ENCODE data around the gene SNAI3.

SNAI3 gene

DNA sequence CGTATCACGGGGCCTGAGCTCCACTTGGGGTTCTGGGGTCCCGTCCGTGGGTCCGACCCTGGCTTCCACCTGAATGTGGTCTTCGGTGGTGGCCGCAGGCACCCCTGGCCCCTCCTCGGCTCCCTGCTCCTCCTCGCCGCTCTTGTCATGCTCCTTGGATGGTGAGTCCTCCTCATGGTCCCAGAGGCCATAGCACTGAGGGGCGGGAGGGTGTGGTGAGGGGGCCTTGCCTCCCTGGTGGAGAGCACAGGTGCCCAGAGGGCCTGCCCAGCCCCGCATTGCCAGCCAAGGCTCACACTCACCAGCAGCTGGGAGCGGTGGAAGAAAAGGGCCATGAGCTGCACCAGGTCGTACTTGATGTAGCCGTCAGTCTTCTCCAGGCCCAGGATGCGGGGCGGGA is 34.9 kb upstream of the SNAI3 start:
- no peak for ATAC-seq

DNA sequence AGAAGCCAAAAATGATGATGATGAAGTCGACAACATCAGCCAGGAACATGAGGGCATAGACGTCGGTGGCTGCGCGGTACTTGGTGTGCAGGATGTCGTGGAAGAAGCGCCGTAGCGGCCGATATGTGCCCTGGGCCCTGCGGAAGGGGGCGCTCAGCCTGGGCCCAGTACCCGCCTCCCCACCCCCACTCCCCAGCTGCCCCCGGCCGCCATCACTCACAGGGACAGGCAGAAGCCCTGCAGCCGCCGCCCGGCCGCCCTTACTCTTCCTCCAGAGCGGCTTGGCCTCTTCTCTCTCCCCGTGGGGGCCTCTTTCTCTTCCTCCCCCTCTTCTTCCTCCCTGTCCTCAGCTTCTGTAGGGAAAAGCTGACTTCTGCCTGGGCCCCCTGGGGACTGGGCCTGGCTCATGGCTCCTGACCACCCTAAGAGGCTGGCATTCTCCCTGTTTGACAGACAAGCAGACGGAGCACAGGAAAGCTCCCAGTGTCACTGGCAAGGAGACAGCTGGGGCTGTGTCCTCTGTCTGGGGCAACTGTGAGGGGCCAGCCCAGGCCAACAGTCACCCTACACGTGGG is 34.2 kb upstream of the SNAI3 start:
- no peak for ATAC-seq

DNA sequence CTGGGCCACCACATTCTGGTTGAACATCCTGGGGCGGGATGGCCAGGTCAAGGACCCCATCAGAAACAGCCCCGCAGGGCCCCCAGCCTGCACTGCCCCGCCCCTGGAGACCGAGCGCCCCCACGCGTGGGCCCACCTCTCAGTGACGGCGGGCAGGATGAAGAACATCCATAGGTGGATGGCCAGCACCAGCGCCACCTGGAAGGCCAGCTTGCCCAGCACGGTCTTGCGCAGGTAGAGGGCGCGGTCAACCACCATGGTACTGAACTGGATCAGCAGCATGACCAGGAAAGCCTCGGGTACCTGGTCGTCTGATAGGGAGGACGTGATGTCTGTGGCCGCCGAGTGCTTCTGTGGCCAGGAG is 33.6 kb upstream of the SNAI3 start:
- ATAC-seq: no peak

DNA sequence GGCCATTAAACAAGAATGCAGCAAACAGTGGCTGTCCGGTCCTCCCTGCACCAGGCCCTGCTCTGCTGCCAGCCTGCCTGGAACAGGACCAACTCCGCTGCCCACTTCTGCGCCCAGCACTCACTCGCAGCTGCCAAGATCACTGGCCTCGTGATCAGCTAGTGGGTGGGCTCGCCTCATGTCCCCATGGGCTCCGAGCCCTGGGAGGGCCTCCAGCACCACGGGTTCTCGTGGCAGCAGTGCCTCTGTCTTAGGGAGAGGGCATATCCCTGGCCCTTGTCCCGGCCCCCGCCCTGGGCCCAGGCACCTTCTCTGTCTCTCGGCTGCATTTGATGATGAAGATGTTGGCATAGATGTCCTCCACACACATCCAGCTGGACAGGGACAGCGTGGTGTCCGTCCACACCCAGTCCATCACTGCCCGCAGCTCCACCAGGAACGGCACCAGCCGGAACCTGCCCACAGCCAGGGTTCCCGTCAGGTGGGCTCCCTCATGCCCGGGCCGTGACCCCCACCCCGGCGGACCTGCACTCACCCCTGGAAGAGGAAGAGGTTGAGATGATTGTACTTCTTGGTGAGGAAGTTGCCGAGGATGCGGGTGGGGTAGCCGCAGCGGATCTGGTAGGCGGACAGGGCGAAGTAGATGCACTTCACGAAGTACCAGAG is 33.1 kb upstream of the SNAI3 start:
- ATAC-seq: no peak

DNA sequence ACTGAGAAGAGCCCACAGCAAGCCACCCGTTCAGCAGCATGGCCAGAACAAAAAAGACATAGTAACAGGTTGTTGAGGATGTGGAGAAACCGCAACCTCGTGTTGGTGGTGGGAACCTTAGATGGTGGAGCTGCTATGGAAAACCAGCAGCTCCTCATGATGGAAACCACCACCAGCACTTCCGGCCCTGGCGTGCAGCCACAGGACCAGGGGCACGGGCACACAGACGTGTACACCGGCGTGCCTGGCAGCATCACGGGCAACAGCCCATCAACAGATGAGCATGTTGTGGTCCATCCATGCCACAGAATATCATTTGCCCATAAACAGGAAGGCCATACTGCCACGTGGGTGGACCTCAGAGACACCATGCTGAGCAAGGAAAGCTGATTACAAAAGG is 31.9 kb upstream of the SNAI3 start:
- ATAC-seq: no peak

DNA sequence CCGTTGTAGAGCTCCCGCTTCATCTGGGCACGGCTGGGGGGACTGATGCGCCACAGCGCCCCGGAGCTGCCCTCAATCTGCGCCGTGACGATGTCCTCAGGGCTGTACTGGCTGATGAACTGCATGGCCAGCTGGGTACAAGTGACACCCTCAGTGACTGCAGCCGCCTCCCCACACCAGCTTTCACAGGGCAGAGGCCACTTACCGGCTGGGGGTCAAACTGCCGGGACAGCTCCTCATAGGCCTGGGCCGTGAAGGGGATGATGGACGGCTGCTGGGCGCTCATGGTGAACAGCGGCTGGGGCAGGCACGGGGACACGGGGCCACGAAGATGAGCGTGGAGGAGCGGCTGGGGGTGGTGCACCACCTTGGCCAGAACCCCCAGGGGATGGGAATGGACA is 30.3 kb upstream of the SNAI3 start:
- ATAC-seq: no peak

DNA sequence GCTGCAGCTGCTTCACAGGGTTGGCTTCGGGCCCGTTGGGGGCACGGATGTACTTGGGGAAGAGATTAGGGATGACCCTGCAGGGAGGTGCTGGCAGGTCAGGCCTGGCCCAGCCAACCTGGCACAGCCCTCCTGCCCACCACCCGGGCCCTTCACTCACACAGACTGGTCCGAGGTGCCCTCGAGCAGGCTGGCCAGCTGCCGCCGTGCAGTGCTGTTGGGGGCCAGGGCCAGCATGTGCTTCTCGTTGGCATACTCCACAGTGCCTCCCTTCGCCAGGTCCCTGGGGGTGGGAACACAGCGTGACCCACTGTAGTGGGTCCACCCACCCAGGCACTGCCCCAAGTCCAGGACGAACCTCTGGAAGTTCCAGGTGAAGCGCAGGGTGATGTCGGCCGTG is 29.9 kb upstream of the SNAI3 start:
- ATAC-seq: no peak

DNA sequence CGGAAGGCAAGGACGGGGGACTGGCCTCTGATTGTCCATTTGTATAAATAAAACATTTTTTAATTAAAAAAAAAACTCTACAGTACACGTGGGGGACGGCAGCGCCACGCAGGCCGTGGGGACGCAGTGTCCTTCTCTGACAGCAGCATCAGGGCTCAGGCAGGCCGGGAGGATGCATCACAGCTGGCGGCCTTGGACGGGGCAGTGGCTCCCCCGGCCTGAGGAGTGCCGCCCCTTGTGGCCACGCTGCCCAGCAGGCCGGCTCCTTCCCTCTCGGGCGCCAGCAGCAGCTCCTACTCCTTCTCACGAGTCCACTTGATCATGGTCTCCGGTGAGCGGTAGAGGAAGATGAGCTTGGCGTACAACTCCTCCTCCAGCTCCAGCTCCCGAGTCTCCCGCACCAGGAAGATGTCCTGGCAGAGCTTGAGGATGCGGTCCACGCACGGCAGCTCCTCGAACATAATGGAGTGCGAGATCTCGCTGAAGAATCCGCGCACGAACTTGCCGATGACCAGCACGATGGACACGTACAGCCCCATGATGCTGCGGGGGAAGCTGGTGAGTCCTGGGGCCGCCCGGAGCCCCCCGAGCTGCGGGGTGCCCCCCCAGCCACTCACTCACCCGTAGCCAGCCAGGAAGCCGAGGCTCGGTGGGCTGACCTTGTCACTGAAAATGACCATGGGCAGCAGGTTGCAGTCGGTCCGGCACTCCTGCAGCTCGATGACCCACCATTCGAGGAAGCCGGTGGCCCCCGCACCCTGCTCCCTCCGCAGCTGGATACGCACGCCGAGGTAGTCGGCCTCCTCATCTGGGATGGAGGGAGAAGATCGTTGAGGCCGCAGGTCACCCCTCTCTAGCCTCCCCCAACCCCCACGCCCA is 29.2 kb upstream of the SNAI3 start:
- no peak for ATAC-seq

DNA sequence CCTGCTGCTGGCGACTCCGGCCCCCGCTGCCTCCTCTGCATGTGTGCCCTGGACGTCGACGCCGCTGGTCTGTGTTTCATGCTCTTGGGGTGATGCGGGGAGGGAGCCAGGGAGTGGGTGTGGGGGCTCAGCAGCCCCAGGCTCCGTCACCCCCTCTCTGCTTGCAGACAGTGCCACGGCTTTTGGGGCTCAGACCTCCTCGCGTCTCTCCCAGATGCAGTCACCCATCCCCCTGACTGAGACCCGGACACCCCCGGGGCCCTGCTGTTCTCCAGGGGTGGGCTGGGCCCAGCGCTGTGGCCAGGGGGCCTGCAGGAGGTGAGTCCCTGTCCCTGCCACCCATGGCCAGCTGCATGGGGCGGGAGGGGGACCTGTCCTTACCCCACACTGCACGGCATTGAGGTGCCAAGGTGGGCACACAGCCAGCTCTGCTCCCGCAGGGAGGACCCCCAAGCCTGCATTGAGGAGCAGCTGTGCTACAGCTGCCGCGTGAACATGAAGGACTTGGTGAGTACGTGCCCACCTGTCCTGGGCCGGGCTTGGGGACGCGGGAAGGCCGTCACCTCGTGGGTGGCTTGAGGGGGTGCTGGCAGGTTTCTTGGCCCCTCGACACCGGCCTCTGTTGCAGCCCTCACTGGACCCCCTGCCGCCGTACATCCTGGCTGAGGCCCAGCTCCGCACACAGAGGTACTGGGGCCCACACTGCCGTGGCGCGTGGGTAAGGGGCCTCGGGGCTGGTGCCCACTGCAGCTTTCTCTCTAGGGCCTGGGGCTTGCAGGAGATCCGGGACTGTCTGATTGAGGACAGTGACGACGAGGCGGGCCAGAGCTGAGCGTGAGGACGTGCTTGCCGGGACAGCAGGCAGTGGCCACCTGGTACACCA is 28.4 kb upstream of the SNAI3 start:
- ATAC-seq: no peak

DNA sequence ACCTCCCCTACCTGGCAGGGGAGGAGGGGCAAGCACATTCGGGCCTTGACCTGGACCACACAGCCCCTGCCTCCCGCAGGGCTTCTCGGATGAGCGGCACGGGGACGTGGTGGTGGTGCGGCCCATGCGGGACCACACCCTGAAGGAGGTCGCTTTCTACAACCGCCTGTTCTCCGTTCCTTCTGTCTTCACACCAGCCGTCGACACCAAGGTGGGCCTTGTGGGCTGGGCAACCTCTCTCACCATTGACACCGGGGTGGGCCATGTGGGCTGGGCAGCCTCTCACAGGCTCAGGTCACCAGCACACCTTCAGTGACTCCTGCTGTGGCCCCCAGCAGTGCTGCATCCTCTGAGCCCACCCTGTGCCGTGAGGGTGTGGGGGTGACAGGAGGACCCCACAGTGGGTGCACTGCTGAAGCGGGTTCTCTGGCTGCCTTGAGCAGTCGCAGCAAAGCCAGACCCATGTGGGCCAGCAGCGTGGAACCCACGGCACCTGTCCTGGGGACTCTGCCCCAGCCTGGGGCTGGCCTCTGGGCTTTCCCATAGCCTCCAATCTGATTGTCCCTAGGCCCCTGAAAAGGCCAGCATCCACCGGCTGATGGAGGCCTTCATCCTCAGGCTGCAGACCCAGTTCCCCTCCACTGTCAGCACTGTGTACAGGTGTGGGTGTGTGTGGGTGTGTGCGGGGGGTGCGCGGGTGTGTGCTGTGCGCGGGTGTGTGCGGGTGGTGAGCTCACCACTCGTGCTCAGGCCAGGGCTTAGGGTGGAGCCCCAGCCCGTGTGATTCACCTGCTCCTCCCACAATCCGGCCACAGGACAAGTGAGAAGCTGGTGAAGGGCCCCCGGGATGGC is 27.5 kb upstream of the SNAI3 start:
- peak; percentile 14 to 33 for ATAC-seq

DNA sequence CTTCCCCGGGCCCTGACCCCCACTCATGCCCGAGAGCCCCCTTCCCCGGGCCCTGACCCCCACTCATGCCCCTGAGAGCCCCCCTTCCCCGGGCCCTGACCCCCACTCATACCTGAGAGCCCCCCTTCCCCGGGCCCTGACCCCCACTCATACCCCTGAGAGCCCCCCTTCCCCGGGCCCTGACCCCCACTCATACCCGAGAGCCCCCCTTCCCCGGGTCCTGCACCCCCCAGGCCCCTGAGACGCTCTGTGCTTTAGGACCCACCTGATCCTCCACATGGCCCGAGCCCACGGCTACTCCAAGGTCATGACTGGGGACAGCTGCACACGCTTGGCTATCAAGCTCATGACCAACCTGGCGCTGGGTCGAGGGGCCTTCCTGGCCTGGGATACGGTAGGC is 26.7 kb upstream of the SNAI3 start:
- ATAC-seq: no peak

DNA sequence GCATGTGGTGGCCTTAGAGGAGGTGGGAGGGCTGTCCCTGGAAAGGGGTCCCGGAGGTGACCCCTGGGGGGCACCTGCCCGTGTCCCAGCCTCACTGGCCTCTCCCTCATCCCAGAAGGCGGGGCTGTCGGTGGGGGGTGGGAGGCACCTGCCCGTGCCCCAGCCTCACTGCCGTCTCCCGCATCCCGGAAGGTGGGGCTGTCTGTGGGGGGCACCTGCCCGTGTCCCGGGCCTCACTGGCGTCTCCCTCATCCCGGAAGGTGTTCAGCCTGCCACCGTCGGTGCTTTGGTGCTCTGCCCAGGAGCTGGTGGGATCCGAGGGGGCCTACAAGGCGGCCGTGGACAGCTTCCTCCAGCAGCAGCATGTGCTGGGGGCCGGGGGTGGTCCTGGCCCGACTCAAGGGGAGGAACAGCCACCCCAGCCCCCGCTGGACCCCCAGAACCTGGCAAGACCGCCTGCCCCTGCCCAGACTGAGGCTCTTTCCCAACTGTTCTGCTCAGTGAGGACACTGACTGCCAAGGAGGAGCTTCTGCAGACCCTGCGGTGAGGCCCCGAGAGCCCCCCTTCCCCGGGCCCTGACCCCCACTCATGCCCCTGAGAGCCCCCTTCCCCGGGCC is 26.2 kb upstream of the SNAI3 start:
- no peak for ATAC-seq

DNA sequence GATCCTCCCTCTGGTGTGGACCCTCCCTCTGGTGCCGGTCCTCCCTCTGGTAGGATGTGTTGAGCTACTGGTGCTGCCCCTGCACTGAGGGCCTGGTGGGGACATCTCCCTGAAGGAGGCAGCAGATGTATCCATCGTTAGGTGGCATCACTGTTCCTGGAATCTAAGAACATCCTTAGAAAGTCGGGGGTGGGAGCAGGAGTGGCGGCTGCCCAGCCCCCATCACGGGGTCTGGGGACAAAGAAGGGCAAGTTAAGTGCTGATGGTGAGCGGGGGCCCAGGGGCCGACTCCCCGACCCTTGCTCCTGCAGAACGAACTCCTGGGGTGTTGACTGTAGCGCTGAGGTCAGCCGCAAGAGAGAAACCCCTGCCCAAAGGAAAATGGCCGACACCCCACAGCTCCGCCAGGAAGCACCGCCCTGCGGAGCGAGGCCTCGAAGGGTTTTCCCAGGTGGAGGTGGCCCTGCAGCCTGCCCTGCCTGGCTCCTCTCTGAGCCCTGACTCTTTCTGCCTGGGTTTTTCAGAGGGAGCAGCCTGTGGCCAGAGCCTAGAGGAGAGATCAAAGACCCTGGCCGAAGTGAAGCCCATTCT is 25.5 kb upstream of the SNAI3 start:
- ATAC-seq: no peak

DNA sequence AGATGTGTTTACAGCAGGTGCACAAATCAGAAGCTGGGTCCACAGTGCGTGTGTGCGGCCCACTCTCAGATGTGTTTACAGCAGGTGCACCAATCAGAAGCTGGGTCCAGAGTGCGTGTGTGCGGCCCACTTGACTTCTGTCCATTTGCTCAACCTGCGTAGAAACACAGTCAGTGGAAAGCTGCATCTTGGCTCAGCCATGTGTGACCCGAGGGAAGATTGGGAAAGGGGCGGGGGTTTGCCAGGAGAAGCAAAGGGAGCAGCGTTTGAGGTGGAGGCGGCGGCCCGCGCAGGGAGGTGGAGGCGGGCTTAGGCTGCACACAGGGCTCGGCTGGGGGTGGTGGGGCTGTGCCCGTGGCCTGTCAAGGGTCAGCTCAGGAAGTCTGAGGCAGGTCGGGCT is 24.2 kb upstream of the SNAI3 start:
- ATAC-seq: no peak

DNA sequence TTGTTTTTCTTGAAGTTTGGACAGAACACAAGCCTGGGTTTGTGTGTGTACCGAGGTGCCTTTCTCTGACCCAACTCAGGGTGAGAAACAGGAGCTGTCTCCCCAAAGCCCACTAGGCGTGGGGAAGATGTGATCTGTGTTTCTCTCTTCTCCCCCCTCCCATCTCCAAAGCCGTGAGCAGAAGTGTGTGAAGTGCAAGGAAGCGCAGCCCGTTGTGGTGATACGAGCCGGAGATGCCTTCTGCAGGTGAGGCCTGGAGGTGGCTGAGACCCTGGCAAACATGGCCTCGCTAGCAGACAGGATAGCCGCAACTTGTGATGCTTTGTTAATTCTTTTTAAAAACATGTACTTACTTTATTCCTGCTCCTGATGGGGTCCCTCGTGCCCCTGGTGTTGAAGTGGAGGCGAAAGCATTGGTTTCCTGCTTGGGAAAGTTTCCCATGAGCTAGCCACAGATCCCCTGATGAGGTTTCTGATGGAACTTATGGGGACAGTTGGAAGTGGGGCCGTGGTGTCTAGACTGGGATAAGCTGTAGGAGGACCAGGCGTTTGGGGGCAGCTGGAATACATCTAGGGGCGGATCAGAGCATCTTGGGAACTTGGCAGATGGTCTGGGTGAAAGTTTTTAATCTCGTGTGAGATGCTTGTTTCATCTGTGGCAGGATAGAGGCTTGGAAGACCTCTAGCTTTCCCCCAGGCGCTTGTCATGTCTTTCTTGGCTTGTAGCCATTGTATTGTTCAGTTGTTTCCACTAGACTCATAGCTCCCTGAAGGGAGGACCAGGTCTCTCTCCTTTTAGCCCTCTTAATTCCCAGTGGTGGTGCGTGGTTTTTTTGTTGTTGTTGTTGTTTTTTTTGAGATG is 20.9 kb upstream of the SNAI3 start:
- no peak for ATAC-seq

DNA sequence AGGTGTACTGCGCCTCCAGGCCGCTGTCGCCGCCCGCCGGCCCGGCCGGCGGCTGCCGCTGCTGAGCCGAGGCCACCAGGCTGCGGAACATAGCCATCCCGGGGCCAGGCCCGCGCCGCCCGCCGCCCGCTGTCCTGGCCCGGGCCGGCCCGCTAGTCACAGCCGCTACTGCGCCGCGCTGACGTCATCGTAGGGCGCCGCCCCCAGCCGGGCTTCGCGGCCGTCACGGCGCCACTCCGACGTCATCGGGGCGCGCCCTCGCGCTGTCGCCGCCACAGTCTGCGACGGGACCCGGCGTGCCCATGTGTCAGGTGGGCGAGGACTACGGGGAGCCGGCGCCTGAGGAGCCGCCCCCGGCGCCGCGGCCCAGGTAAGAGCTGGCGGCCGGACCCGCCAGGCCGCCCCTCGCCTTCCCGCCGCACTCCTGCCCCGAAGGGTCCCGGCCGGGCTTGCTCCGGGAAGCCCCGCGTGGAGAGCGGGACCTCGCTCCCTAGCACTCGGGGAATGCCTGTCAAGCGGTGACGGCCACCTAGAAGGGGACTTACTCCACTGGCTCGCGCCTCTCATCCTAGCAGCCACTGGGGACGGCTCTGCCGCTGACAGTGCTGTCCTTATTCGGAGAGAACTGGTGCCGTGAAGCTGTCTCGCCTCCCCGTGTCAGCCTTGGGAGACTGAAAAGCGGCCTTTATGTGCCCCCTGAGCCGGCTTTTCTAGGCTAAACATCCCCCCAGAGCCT is 20.1 kb upstream of the SNAI3 start, which contains the start of the genes CTU2 and RNF166:
TSS of gene CTU2 (plus strand) at position 275 of the 736 bp plus-strand sequence. CDS start at position 303, 28 bp downstream.
TSS of gene RNF166 (minus strand) at position 180 of the 736 bp plus-strand sequence. CDS start at position 97, 83 bp downstream.
- ATAC-seq: peak; percentile 78 to 86

DNA sequence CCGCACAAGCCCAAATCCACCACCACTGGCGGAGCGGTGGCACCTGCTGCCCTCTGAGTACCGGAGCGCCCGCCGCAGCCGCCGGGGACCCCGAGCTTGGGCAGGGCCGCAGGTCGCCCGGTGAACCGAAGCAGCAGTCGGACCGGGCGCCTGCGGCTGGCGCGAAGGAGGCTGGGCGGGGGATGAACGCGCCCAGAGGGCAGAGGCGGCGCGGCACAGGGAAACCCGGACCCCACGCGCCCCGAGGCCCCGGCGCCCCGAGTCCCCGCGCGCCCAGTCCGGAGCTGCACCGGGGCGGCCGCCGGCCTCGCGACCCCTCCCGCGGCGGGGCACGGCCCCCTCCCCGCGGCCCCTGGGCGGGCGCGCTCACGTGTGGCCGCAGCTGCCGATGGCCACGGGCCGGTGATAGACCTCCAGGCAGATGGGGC is 19.5 kb upstream of the SNAI3 start:
- peak; percentile 2 to 4 for ATAC-seq

DNA sequence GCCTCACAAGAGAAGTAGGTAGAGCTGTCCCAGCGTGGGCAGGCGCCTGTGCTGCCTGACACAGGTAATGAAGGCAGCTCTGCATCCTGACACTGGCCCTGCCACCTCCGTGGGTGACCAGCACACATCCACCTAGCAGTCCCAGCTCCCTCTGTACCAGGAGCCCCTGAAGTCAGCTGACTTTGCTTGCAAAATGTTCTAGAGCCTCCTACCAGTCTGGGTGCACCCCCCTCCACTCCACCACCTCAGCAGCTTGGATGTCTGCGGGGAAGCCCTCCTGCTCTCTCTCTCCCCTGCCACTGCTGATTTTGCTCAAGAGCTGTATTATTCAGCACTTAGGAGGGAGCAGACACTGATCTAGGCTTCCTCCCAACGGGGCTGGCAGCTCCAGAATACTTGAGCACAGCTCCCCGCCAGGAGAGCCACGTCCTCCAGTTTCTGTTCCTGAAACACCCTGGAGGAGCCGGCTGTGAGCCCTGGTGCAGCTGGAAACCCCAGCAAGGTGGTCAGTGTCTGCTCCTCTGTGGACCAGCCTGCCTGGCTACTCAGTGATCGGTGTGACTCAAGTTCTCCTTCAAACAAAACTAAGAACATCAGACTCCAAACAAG is 18.9 kb upstream of the SNAI3 start:
- ATAC-seq: no peak

Measured in activated CD4-positive, CD25-positive, alpha-beta regulatory T cell treated with anti-CD3 and anti-CD28 coated beads, Interleukin-2, amount 50 U/mL, for 24 hours (primary cell).